GM21529 (cell line): ENCODE data around the gene TIGD1.
"Not testable (repeated sequence)": the region's sequence is repeated elsewhere in the genome, so short reads cannot be mapped to it uniquely, and the experiment has no call there.

ENCODE experiments used
- ATAC-seq: cut with Tn5 transposase; IDR thresholded peaks from one replicate; pipeline ENCODE4 v1.9.1; 2021; ENCODE audit not compliant: unreplicated experiment

The TIGD1 gene

DNA sequence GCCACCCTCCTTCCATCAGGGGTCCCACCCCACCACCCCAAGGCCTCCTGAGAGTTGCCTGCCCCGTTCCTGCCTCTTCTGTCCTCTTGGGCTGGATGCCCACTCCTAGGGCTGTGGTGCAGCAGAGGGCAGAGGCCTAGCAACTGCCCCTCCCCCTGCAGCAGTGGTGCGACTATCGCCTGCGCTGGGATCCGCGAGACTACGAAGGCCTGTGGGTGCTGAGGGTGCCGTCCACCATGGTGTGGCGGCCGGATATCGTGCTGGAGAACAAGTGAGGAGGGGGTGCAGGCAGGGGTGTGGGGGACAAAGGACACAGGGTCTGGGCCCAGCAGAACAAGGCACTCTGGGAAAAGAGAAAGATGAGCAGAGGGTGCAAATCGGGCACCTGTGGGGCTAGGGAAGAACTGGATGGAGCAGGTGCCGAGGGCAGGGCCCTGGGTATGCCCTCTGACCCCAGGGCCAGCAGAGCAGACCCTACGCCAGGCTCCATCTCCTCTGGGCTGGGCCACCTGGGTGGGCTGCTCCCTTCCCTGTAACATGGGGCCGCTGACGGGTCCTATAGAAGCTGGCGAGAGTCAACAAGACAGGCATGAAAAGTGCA is 9.8 kb downstream of the TIGD1 start:
- no peak for ATAC-seq

DNA sequence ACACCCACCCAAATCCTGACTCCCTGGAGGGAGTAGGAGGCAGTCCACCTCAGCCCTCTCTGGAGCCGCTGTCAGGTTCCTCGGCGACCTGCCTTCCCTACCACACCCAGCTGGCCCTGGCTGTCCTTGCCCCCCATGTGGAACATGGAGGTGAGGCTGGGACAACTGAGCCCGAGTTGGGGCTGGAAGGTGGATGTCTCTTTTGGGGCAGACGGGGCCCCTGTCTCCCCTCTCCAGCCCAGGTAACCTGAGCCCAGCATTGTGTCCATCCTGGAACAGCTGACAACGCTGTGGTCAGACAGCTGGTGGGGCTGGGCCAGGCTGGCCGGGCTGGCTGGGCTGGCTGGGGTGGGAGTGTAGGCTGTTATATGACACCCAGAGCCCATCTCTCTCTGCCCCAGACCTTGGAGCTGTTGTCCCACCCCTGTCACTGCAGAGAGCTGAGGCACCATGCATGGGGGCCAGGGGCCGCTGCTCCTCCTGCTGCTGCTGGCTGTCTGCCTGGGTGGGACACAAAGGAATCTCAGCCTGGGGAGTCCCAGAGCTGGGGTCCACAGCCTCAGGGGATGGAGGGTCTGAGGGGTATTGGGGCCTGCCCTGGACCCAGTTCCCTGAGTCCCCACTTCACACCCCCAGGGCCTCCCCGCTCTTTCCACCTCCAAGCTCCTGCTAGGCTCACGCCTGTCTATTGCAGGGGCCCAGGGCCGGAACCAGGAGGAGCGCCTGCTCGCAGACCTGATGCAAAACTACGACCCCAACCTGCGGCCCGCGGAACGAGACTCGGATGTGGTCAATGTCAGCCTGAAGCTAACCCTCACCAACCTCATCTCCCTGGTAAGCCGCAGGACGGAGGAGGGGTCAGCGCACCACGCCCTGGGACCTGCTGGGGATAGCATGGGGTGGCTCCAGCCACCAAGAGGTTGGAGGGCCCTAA is 10.8 kb downstream of the TIGD1 start, which contains the start of gene CHRNG:
CHRNG (plus strand) TSS at position 395 of the 934 bp plus-strand sequence; CDS start at position 451, 56 bp downstream.
- ATAC-seq, result no peak

DNA sequence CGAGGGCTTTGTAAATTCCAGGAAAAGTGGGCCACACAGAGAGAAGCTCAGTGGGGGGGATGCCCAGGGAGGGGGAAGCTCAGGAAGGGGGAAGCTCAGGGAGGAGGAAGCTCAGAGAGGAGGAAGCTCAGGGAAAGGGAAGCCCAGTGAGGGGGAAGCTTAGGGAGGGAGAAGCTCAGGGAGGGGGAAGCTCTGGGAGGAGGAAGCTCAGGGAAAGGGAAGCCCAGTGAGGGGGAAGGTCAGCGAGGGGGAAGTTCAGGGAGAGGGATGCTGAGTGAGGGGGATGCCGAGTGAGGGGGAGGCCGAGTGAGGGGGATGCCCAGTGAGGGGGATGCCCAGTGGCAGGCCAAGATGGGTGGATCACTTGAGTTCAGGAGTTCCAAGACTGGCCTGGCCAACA is 11.7 kb downstream of the TIGD1 start:
- no peak for ATAC-seq

DNA sequence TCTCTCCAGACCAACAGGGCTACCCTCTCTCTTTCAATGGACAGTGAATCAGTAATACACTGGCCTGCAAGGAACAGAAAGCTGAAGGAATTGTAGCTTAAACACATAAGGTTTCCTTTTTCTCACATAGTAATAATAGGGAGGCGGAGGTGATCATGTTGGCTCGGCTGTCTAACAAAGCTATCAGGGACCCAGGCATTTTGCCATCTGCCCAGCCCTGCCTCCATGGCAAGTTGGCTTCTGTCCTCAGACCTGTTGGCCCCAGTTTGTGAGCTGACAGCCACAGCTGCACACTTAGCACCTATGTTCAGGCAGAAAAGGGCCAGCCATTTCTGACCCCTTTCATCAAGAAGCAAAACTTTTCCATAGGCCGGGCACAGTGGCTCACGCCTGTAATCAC is 12.9 kb downstream of the TIGD1 start:
- ATAC-seq, result no peak

DNA sequence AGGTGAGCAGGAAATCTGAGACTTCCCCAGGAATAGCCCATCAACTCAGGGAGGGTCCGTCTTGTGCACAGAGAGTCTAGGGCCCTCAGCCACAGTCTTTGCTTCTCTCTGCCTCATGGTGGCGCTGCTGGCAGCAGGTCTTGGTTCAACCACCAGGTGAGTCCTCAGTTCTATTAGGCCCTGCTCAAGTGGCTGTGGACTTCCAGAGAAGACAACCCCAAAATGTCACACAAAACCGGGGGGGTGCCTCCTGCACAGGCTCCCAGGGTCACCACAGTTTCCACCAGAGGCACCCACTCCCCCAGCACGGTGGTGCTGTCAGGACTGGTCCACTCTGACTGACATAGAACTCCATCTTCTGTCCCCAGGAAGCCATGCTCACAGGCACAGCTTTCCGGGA is 13.3 kb downstream of the TIGD1 start:
- ATAC-seq, result no peak

DNA sequence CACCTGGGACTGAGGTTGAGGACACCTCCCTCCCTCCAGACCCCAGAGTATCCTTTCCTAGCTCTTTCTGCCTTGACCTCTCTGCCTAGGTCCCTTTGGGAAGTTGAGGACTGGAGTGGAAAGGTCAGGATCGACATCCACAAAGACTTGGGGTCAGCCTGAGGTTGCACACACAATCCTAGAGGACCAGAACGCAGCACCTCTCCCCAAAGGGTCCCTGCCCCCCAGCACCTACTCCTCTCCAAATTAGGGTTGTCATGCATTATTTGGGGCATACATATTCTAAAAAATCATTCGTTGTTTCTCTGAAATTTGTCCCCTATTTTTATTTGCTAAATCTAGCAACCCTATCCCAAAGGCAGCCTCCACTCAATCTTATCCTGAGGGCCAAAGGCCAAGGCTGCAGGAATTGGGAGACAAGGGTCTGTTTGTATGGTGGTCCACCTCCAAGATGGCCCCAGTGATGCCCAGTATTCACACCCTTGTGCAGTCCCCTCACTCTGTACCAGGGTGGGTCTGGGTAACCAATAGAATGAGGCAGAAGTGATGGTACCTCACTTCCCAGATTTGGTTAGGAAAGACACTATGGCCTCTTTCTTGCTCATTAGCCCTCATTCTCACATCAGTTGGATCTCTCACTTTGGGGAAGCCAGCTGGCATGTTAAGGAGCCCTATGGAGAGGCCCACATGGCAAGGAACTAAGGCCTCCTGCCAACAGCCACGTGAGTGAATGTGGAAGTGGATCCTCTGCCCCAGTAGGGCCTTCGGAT is 14.4 kb downstream of the TIGD1 start:
- no peak for ATAC-seq

DNA sequence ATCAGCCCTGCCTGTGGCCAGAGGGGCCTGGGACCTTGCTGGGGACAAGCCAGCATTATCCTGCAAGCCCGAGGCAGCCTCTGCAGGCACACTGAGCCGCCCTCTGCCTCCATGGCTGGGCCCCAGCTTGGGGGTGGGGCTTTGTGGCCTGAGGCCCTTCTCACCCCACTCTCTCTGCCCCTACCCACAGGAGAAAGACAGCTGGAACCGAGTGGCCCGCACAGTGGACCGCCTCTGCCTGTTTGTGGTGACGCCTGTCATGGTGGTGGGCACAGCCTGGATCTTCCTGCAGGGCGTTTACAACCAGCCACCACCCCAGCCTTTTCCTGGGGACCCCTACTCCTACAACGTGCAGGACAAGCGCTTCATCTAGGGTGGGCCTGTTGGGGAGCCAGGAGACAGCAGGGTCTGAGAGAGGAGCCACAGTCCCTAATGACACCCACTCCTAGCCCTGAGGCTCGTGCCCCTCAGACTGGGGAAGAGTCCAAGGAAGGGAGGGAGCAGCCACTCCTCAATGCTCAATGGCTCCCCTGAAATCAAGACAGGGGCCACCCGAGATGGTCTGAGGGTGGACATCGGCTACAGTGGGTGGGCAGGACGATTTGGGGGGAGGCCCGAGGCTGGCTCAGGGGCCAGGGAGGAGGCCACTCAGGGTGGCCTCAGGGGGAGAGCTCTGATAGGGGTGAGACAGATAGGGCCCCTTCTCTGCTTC is 15.3 kb downstream of the TIGD1 start:
- ATAC-seq, result no peak

DNA sequence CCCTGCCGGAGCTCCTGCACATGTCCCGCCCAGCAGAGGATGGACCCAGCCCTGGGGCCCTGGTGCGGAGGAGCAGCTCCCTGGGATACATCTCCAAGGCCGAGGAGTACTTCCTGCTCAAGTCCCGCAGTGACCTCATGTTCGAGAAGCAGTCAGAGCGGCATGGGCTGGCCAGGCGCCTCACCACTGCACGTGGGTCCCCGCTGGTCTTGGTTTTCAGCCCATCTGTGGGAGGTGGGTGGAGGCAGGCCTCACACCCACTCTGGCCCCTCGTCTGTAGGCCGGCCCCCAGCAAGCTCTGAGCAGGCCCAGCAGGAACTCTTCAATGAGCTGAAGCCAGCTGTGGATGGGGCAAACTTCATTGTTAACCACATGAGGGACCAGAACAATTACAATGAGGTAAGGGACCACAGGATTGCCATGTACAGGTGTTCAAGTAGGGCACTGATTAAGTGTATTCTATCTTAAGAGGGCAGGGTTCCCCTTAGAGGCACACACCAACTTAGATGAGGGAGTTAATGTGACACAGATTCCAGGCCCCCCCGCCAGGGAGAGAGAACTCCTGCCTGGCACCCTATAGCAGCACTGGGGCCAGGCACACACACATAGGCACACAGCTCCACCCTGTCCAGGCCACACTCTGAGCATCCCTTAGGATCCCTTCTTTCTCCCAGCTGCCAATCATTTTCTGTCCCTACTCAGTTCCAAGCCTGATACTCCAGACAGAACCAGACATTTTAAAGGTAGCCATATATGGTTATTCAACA is 16.2 kb downstream of the TIGD1 start:
- ATAC-seq, result no peak

DNA sequence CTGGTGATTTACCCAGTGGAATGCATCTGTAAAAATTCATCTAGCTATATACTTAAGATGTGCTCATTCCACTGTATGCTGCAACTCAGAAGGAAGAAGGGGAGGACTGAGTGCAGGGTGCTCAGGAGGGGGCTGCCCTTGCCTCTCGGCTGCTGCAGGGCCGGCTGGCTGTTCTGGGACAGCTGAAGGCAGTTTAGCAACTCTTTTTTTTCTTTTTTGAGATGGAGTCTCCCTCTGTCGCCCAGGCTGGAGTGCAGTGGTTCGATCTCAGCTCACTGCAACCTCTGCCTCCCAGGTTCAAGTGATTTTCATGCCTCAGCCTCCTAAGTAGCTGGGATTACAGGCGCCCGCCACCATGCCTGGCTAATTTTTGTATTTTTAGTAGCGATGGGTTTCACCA is 17.5 kb downstream of the TIGD1 start:
- not testable (repeated sequence) for ATAC-seq

DNA sequence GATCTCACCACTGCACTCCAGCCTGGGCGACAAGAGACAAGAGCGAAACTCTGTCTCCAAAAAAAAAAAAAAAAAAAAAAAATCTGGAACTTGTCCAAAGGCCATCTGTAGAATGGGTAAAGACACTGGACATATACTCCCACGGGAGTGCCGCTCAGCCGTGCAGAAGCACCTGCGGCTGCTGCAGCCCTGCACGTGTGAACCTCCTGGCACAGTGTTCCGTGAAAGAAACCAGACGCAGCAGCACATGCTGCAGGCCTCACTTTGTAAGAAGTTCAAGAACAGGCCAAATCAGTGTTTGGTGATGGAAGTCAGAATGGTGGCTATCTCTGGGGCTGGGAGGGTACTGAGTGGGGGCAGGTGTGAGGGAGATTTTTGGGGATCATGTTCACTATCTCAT is 17.9 kb downstream of the TIGD1 start:
- ATAC-seq, result no peak

DNA sequence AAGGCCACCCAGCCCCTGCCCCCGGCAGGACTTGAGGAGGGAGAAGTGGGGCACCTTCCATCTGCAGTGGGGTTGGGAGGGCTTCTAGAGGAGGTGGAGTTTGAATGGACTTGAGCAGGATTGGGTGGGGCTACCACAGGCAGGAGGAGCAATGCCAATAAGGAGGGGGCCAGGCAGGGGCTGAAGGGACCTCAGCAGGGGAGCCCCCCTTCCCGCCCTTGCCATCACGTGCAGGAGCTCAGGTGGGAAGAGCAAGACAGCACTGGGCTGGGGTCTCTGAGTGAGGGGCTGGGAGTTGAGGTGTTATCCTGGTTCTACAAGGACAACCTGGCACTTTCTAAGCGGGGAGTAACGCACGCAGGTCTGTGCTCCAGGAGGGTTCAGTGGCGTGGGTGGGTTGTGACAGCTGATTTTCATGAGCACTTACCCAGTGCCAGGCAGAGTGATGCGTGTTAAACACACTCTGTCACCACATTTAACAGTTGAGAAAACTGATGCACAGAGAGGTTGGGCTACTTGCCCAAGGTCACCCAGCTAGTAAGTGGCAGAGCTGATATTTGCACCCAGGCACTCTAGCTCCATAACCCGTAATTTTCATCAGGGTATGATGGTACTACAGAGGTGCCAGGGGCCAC is 19.6 kb downstream of the TIGD1 start:
- ATAC-seq, result no peak

DNA sequence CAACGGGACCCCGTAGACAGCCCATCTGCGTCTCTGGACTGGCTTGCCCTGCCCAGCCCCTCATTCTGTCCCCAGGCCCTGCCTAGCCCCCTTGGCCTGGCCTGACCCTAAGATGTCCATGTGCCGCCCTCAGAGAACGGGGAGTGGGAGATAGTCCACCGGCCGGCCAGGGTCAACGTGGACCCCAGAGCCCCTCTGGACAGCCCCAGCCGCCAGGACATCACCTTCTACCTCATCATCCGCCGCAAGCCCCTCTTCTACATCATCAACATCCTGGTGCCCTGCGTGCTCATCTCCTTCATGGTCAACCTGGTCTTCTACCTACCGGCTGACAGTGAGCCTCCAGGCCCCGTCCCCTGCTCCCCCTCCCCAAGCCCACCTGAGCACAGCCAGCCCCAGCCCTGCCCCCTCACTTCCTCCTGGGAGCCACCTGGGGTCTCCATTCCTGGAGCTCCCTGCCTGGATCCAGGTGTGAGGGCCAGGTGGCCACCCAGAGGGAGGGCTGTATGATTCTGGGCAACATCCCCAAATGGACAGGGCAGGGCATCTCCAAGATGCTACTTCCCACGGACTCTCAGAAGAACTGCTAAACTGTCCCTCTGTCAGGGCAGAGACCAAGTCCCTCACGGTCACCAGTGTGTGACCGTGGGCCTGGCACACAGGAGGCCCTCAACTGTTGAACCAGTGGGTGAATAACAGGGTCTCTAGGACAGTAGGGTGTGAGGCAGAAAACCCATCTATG is 20.4 kb downstream of the TIGD1 start:
- ATAC-seq, result no peak

DNA sequence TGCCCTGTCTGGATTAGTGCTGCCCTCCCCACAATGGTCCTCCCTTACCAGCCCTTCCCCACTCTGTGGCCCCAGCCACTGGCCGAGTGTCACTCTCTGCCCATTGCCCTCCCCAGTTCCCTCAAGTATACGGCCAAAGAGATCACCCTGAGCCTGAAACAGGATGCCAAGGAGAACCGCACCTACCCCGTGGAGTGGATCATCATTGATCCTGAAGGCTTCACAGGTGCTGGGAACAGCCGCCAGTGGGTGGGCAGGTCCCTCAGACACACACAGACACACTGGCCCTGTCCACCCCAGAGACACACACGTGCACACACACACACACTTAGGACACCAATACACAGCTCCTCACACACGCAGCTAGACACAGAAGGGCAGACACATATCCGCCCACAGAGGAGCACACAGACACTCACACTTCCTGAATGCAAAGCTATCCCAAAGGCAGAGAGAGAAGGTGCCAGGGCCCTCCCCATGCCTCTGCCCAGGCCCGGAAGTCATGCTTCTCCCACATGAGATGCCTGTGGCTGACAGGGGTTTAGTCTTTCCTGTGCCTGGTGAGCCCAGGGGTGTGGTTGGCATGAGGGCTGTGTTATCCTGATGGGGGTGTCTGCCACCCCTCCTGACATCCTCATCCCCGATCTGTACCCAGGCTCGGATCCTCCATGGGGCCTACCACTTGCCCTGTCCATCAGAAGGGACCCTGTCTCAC is 21.5 kb downstream of the TIGD1 start:
- no peak for ATAC-seq

DNA sequence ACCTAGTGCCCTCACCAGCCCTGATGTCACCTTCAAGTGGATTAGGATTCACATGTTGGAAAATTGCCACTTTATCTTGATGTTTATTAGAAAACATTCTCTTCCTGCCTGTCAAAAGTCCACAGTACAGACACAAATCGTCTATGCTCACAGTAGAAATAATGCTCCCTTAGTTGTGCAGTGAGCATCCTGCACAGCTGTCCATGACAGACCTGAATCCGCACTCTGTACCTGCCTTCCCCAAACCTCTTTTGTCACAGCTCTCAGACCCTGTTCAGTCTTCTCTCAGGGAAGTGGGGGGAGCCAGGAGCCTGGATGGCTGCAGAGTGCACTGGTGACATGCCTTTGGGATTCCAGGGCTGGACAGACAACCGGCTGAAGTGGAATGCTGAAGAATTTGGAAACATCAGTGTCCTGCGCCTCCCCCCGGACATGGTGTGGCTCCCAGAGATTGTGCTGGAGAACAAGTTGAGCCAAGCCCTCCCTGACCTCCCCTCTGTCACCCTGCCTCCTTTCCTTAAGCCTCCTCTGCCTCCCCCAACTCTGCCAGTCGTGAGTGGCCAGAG is 22.4 kb downstream of the TIGD1 start:
- no peak for ATAC-seq

DNA sequence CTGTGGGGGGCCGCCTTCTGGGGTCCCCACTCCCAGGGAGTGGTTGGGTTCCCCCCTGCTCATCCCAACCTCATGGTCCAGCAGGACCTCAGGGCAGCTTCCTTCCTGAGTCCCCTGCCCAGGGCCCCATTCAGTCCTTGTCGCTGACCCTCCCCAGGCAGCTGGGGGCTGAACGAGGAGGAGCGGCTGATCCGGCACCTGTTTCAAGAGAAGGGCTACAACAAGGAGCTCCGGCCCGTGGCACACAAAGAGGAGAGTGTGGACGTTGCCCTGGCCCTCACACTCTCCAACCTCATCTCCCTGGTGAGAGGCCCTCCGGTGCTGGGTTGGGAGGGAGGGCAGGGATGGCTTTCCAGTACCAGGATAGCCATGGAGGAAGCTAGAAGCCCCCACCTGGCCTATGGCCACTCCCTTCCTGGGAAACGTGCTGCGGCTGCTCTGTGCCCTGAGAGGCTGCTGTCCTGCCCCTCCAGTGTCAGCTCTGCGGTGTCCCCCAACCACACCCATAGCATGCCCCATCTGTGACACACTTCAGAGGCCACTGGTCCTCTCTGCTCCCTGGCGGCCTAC is 23.9 kb downstream of the TIGD1 start:
- no peak for ATAC-seq

DNA sequence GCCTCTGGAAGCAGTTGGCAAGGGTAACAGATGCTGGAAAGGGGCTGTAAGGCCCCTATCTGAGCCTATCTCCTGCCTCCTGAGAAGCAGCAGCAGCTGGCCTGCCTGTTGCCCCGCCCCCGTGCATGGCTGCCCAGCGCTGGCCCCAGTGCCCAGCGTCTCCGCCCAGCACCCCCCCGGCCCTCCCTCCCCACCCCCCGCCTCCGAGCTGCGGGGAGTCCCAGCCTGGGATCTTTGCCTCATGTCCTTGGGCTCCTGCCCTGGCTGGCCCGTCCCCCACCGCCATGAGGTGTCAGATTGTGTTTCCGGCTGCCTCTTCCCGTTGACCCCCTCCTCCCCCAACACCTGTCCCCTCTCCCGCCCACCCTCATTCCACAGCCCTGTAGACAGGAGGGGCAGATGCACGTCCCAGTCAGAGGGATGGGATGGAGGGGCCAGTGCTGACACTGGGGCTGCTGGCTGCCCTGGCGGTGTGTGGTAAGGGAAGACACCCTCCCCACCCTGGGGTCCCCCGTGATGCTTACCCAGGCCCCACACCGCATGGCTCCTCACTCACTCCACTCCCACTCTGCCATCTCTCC is 24.5 kb downstream of the TIGD1 start, which contains the start of gene CHRND:
CHRND (plus strand) TSS at position 370 of the 581 bp plus-strand sequence; CDS start at position 426, 56 bp downstream.
- ATAC-seq, result no peak

DNA sequence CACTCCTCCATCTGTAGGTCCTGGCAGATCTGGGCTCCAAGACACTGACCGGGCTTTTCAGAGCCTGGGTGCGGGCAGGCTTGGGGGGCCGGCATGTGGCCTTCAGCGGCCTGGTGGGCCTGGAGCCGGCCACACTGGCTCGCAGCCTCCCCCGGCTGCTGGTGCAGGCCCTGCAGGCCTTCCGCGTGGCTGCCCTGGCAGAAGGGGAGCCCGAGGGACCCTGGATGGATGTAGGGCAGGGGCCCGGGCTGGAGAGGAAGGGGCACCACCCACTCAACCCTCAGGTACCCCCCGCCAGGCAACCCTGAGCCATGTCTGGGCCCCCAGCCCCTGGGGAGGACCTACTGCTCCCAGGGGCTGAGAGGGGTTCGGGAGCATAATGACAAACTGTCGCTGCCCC is 25.2 kb downstream of the TIGD1 start:
- no peak for ATAC-seq
